ENCODE results near the gene AFTPH. TPM values are rescaled to one million over a fixed set of nuclear protein-coding genes. Genes with fewer than 3 reads are reported as not detected.
A peak's percentile ranks its signal among the peaks of the same experiment; 100 is the strongest.
"Not testable (repeated sequence)": the region's sequence is repeated elsewhere in the genome, so short reads cannot be mapped to it uniquely, and the experiment has no call there.

The AFTPH gene
- total RNA-seq, 2 donors from 2014 or later, result 57.9 to 59.7 TPM

DNA sequence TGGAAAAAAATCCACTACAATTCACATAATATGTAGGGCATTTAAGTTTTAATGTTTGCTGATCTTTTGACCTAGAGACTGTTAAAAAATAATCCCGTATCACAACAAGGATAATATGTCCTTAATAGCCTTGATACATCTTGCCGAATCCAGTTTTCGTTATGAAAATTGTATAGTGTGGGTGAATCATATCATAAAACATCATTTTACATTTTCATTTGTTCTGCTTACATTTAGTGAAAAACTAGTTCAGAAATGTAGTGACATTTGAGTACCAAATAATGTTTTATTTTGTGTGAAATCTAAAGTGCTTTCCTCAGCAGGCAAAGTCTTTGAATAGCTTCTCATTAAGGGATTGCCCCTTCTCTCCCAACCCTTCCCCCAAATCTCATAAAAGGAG is 1.9 kb downstream of the AFTPH start:
- intact Hi-C loops (cut with DNase I, micrococcal nuclease), result loop anchor here in 1 of 2 donors (10.0 kb wide), 1 partner anchor 339 kb away; no protein-coding TSS in a partner anchor
- DNase-seq (no peak), ATAC-seq (no peak)

DNA sequence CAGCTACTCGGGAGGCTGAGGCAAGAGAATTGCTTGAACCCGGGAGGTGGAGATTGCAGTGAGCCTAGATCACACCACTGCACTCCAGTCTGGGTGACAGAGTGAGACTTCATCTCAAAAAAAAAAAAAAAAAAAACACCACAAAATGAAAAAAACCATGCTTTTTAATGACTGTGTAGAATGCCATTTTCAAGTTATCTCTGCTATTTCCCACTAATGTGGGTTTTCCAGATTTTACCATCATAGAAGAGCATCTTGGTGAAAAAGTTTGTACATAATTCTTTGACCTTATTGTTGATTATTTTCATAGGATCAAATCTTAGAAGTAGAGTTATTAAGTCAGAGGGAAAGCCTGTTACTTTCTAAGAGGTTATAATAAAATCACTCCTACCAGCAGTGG is 6.8 kb downstream of the AFTPH start:
- DNase-seq; intact Hi-C loops (cut with DNase I, micrococcal nuclease); ATAC-seq: not testable (repeated sequence)

DNA sequence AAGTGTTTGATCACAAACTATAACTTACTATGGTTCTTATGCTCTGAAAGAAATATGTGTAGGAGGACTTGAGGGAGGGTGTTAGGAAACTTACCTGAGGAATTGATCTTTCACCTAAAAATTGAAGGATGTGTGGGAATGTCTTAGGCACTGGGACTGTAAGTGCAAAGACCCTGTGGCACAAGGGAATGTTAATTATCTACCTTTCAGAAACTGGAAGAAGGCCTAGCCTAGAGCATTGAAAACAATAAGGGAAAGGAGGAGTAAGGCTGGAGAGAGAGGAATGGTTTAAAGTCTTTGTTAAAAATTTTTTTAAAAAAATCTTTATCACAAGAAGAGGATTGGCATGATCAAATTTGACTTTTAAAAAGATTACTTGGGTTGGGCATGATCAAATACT is 7.9 kb downstream of the AFTPH start:
- no peak for ATAC-seq
- DNase-seq, result no peak
- intact Hi-C loops (cut with DNase I, micrococcal nuclease), result no loop called here

DNA sequence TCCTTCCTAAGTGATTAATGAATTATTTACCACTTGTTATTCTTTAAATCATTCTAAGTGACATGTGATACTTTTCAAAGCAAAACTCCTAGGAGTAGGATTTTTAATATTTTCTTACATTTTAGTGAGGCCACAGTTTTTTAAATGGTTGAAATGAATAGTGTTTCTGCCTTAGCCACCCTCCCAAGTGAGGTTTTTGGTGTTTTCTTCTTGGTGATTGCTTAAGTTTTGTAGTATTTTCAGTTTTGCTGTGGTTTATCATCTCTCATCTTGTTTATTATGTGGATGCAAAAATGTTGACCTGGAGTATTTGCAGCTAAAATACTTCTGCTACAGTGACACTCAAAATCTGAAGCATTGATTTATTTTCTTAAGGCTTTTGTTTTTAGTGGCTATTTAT is 9.8 kb downstream of the AFTPH start:
- ATAC-seq (no peak), DNase-seq (no peak)
- intact Hi-C loops (cut with DNase I, micrococcal nuclease), result no loop called here

DNA sequence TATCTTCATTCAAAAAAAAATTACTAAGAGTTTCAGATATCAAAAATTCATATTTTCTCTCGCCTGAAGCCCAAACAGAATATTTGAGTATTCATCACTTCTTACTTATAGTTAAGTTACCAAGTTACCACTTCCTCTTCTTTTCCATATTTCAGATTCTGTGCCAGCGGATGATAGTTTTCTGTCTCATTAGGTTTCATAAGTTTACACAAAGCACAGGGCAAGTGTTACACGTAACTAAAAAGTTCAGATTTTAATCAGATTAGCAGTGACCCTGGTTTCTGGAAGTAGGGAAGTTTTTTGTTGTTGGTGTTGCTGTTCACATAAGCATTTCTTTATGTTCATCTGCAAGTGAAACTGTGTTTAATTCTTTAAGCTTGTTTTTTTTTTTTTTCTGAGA is 10.2 kb downstream of the AFTPH start:
- no peak for DNase-seq
- ATAC-seq, result no peak
- intact Hi-C loops (cut with DNase I, micrococcal nuclease), result no loop called here

DNA sequence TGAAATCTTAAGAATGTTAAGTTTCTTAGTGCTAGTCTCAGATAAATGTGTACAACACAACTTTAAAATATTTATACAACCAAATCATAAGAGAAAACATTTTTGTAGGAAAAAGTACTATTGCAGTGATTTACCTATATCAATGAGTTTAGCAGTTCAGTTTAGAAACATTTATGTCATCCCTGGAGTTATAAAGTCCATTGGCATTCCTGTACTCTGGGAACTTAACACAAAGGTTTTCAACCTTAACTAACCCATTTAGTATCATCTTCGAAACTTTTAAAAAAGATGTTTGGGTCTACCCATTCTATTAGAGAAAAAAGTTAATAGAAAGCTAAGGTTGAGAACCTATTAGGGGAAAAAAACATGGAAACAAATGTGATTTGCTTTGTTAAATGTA is 10.9 kb downstream of the AFTPH start:
- no peak for ATAC-seq
- intact Hi-C loops (cut with DNase I, micrococcal nuclease), result no loop called here
- no peak for DNase-seq

DNA sequence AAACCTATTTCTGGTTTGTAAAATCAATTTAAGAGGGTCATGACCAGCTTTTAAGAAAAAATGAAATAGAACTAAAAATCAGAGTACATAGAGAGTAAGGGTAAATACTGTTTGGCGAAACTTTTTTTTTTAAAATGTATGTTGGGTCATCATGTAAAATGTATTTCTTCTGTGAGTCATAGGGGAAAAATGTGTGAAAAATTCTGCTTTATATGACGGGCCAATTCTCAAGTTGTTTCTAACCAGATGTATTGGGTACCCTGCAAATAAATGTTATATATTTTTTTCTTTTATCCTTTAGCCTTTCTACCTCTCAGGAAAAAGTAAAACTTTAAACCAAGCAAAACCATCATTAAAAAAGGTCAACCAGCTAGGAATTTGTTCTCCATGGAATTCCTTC is 13.9 kb downstream of the AFTPH start:
- ATAC-seq (no peak), DNase-seq (no peak)
- intact Hi-C loops (cut with DNase I, micrococcal nuclease), result no loop called here

DNA sequence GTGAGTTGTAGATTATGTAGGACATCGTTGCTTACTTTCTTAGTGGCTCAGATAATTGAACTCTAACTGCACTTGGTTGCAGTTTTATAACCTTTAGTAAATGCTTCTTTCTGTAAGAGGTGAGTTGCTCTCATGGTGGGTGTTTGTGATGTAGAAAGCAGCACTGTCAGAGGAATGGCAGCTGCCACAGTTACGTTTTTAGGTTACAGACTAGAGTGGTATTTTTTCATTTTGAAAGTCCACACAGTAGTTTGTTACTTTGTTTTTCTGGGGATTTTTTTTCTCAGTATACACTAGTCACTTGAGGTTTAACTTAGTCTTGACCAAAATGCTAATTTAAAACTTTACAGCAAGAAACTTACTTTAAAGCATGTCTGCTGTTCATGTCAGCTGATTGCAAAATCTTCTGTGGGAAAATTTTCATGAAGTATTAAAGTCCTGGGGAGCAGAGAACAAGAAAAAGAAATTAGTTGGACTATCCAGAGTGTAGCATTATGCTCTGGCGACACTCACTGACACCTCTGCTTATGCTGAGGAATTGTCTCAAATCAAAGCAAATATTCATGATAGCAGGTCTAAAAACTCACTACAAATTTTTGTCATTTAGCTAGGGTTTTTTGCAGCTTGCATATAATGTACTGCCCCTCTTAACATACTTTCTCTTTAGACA is 14.8 kb downstream of the AFTPH start:
- intact Hi-C loops (cut with DNase I, micrococcal nuclease), result no loop called here
- ATAC-seq (no peak), DNase-seq (no peak)

DNA sequence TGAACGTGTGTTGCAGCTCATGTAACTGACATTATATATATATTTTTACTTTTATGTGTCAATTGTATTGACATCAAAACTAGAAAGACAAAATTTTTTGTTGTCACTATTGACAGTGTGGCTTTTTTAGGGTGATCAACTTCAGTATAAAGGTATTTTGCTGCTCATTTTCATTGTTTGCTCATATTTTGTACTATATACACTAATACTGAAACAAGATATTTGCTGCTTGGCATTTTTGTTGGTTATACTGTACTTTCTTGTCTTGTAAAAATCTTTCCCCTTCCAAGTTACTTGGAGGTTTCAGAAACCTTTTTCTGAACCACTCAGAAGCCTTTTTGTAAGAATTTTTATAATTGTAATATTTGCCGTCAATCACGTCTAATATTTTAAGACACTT is 16.5 kb downstream of the AFTPH start:
- intact Hi-C loops (cut with DNase I, micrococcal nuclease), result no loop called here
- DNase-seq, result no peak
- no peak for ATAC-seq

DNA sequence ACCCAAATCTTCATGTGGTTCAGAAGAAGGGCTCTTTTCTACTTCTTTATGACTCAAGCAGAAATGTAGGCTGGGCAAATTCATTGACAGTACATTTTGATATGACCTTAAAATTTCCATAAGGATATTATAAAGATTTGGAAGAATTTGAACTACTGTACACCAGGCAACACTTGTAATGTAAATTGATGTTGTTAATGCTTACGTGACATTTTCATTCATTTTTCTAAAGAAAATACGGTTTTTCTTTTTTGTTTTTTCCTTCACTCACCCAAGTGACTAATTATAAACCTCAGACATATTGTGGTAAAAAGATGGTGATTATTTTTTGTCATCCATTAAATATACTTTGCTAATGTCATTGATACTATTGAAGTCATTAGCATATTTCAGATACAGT is 17.4 kb downstream of the AFTPH start:
- intact Hi-C loops (cut with DNase I, micrococcal nuclease), result no loop called here

DNA sequence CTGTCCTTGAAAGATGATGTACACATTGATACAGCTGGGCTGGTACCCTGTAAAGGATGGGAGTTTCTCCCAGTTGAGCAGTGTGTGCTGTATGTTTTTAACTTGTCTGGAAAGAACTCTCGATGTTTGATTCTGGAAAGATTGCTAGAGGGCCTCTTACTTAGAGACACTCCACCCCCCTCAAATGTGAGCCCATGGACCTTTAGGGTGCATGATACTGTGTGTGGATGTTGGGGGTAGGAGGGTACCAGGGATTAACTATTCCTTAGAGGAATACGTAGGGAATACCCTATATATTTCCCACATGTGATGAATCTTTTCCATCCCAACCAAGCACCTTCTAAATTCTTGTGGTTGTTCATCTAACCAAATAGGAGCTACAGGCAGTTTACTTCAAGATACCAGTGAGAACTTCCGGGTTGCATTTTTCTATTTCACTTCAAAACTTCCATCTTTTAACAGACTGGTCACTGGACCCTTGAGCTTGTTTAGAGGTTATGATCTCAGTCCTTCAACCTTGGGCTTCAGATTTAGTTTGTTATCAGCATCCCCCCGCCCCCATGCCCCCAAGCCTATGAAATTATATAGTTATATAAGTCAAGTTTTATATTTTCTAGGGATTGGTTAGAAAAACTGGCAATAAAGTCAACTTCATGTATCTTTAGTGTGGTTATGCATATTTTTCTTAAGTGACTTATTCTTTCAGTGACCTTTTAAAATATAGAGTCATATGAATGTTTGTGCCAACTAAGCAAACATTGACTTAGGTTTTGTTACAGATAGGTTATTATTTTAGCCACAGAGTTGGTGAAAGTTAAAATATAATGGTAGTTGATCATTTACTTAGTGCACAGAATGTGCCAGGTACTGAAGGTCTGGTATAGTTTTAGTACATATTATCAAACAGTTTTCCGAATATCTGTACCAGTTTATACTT is 18.2 kb downstream of the AFTPH start:
- peak; percentile 81 for ATAC-seq
- no peak for DNase-seq
- intact Hi-C loops (cut with DNase I, micrococcal nuclease), result no loop called here

More for the DNA sequence above, 17.4 kb downstream of the AFTPH start:
- DNase-seq (no peak), ATAC-seq (no peak)

DNA sequence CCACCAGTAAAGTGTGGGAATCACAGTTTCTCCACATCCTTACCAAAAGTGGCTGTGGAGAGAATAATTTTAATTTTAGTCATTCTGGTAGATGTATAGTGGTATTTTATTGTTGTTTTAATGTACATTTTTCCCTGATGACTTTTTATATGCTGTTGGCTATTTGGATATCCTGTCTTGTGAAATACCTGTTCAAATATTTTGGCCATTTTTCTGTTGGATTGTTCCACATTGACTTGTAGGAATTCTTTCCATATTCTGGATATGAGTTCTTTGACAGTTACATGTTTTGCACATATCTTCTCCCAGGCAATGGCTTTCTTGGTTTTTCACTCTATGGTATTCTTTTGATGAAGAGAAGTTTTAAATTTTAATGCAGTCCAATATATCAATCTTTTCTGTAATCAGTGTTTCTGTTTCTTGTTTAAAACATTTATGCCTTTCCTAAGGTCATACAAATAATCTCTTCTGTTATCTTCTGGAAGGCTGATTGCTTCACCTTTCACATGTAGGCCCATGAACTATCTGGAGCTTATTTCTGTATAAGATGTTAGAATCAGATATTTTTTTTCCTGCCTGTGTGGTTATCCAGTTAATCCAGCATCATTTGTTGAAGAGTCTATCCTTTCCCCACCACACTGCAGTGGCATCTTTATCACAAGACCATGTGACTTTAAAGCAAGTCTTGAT is 19.0 kb downstream of the AFTPH start:
- DNase-seq, result no peak
- intact Hi-C loops (cut with DNase I, micrococcal nuclease), result no loop called here
- ATAC-seq, result no peak

DNA sequence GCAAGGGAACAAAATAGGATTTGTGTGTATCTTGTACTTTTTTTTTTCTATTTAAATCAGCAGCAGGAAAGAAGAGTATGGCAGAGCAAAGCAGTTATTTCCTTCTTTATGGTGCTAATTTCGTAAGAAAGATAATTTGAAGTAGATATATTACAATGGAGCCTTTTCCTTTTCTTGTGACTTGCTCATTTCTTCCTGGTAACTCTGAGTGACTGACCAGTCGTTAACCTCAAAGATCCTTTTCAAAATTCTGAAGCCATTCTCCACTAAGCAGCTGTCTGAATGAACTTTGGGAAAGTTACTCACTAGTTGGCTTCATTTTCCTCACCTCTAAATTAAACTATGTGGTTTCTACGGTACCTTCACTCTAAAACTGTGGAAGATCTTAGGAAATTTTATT is 24.6 kb downstream of the AFTPH start:
- ATAC-seq (peak; percentile 8), DNase-seq (no peak)
- intact Hi-C loops (cut with DNase I, micrococcal nuclease), result no loop called here

DNA sequence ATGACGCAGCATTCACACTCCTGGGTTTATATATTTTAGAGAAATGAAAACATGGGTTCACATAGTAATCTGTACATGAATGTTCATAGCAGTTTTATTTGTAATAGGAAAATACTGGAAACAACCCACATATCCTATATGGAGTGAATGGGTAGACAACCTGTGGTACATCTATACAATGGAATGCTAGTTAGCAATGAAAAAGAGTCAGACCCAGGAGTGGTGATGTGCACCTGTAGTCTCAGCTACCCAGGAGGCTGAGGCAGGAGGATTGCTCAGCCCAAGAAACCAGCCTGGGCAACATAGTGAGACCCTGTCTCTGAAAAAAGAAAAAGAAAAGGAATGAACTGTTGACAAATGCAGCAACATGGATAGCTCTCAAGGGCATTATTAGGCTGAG is 25.9 kb downstream of the AFTPH start:
- ATAC-seq (no peak), DNase-seq (no peak)
- intact Hi-C loops (cut with DNase I, micrococcal nuclease), result loop anchor here in 1 of 2 donors (10.0 kb wide), 1 partner anchor 215 kb away; no protein-coding TSS in a partner anchor

DNA sequence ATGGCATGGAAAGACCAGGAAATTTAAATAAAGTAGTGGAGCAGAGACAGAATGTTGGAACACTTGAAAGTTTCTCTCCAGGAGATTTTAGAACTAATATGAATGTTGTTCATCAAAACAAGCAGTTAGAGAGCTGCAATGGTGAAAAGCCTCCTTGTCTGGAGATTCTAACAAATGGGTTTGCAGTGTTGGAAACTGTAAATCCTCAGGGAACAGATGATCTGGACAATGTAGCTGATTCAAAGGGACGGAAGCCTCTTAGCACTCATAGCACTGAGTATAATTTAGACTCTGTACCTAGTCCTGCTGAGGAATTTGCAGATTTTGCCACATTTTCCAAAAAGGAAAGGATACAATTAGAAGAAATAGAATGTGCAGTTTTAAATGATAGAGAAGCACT is 27.7 kb downstream of the AFTPH start:
- intact Hi-C loops (cut with DNase I, micrococcal nuclease), result loop anchor here in 1 of 2 donors (10.0 kb wide), 1 partner anchor 217 kb away; no protein-coding TSS in a partner anchor
- ATAC-seq, result no peak
- DNase-seq, result no peak

DNA sequence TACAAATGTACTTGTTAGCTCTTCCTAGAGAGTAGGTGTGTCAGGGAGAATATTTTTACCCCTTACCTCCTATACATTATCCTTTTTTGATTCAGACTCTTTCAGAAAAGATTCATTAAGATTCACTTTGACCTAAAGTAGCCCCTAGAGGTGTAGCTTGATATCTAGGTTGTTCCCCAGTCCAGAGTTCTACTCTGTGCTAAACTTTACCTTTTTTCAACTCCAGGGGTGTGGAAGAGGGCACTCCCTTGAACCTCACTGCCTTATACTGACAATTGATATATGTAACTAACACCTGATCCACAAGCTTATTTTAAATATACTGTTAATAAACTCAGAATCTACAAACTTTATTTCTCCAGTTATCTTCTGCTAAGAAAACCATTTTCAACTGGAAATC is 30.0 kb downstream of the AFTPH start:
- intact Hi-C loops (cut with DNase I, micrococcal nuclease), result loop anchor here in 1 of 2 donors (10.0 kb wide), 1 partner anchor 219 kb away; no protein-coding TSS in a partner anchor
- no peak for DNase-seq
- peak; percentile 52 for ATAC-seq

DNA sequence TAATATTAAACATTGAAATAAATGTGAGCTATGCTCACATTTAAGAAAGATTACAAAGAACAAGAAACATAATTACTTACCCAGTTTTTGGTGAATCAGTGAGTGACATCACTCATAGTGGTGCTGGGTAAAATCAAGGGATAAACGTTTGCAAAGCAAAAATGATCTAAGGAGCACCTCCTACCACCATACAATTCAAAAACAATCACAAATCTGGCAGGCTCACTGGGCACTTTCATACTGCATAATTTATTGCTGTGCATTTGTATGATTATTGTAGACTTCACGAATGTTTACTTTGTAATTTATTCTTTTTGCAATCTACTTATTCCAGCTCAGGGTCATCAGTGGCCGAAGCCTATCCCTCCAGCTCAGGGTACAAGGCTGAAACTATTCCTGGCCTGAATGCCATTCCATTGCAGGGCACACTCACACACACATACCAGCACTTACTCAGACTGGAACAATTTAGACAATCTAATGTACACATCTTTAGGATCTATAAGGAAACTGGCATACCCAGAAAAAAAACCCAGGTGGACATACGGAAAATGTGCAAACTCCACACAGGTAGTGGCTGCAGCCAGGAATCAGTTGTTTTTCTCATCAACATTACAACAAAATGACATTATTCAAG is 34.4 kb downstream of the AFTPH start:
- ATAC-seq (peak; percentile 56), DNase-seq (no peak)
- intact Hi-C loops (cut with DNase I, micrococcal nuclease), result loop anchor here in 1 of 2 donors (10.0 kb wide), 1 partner anchor 224 kb away; no protein-coding TSS in a partner anchor

DNA sequence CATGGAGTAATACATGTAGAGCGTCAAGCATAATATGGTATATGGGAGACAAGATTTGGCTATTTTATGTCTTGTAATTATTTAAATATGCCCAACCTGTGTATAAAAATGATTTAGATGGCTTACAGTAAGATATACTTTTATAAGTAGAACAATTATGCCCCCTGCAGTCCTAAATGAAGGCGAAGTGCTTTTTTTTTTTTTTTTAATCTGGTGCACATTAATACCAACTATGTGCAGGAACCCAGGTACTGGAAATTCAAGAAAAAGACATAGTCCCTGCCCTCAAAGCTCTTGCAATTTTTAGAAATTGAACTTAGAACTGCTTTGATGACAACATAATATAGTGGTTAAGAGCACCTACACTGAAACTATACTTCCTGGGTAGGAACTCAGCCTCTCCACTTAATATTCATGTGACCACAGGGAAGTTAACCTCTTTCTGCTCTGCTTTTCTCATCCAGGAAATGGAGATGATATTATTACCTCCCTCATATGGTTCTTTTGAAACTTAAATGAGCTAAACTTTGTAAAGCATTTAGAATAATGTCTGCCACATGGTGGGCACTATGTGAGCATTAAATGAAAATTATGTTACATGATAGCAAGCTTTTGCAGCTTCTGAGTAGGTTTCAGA is 38.1 kb downstream of the AFTPH start:
- no peak for DNase-seq
- peak; percentile 73 for ATAC-seq
- intact Hi-C loops (cut with DNase I, micrococcal nuclease), result no loop called here
